ENCODE measurements around the gene CARD11.

The CARD11 gene

DNA sequence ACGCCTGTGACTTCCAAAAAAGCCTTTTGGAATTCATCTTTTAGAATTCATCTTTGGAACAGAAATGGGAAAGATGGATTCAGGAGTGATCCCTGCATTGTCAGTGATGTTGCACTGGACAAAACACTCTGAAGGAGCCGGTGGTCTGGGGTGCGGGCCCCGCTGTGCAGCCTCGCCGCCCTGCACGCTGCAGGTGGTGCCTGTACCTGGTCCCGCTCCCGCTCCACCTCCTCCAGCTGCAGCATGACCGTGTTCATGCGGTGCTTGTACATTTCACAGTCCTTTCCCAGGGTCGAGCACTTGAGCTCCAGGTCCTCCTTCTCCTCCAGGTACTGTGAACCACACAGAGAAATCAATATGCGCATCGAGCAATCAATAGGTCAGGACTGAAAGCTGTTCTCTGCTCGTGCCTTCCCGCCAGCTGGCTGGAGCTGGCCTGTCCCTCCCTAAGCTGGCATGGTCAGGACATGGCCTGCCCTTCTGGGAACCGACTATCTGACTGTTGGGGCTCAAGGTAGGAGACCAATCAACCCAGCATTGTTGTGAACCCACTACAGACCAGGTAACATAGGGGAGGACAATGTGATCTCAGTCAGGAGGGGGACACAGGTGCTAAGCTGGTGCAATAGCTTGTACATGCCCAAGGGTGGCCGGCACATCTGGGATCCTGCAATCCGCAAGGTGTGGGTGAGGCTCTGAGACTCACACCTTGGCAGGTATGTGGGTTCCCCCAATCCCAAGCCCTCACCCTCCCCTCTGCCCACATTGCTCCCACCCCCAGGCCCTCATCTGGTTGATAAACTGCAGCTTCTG is 105.8 kb downstream of the CARD11 start:
- DNase-seq: no peak

DNA sequence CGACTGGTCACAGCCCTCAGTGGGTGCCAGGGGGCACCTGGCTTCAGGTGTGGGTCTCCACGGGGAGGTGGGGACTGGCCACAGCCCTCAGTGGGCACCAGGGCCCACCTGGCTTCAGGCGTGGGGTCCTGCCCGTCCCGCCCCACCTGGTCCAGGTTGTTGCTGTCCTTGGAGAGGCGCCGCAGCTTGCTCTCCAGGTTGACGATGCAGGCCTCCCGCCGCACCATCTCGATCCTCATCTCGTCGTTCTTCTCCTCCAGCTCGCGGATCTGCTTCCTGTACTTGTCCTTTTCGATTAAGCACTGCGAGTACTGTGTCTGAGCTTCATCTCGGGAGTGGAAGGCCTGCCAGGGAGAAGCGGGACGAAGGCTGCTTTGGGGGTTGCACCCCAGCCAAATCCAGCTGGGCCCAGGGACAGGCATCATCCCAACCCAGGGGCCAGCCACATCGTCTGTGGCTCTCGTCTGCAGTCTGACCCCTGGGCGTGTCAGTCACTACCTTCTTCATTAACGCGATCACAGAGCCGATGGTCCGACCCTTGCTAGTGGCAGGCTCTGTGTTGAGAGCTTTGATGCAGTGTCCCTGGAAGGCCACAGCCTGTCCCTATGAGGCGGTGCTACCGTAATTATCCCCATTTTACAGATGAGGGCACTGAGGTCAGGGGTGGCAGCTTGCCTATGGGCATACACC is 106.6 kb downstream of the CARD11 start:
- no peak for DNase-seq

DNA sequence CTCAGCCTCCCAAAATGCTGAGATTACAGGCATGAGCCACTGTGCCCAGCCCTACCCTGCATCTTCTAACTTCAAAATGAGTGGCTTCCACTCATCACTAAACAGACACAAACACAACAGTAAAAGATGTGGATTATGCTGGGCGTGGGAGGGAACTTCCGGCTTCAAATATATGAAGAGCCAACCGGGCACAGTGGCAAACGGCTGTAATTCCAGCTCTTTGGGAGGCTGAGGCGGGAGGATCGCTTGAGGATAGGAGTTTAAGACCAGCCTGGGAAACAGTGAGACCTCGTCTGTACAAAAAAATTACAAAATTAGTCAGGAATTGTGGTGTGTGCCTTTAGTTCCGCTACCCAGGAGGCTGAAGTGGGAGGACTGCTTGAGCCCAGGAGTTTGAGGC is 107.4 kb downstream of the CARD11 start:
- no peak for DNase-seq

DNA sequence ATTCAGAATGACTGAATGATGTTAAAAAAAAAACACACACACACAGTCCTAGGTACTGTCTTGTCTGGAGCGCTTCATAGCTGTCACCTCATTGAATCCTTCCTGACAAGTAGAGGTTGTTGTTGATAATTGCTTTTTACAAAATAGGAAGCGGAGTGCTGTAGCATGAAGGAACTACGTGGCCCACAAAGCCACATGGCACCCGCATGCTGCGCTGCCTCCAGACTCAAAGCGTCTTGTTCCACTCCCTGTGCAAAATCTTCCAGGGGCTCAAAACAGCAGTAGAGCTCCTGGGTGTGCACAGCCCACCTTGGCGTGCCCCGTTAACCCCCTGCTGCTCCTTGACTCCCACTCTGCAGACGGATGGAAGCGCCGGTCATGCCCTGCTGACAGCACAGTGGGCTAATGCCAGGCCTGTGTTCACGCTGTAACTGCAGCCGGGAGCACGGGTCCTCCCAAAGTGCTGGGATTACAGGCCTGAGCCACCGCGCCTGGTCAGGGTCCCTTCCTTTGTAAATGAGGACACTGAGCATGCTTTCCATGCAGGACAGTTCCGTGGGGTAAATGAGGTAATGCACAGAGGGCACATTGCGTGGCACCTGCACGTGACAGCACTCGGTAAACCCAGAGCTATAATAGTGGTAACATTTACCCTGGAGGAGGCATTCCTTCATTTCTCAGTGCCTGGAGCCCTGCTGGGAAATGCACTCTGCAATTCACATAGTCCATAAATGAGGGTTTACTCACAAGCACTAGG is 108.5 kb downstream of the CARD11 start:
- DNase-seq: no peak

DNA sequence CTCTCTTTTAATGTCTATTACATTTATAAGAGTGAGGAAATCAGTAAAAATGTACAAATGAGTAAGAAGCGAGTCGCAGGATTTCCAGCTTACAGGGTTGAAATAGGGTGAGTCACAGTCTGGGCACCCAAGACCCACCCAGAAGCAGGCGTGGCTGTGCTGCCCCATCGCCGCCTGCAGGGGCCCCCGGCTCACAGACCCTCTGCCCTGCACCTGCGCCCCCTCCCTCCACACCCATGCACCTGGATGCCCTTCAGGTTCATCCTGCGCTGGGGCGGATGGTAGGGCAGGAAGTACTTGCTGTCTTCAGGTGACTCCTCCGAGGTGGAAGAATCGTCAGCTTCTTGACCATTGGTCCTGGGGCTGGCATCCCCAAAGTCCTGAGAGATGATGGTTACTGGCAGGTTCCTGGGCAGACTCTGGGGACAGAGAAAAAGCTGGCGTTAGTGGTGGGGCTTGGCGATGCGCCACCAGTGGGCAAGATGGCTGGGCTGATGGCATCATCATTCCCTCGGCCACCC is 109.4 kb downstream of the CARD11 start:
- no peak for DNase-seq

DNA sequence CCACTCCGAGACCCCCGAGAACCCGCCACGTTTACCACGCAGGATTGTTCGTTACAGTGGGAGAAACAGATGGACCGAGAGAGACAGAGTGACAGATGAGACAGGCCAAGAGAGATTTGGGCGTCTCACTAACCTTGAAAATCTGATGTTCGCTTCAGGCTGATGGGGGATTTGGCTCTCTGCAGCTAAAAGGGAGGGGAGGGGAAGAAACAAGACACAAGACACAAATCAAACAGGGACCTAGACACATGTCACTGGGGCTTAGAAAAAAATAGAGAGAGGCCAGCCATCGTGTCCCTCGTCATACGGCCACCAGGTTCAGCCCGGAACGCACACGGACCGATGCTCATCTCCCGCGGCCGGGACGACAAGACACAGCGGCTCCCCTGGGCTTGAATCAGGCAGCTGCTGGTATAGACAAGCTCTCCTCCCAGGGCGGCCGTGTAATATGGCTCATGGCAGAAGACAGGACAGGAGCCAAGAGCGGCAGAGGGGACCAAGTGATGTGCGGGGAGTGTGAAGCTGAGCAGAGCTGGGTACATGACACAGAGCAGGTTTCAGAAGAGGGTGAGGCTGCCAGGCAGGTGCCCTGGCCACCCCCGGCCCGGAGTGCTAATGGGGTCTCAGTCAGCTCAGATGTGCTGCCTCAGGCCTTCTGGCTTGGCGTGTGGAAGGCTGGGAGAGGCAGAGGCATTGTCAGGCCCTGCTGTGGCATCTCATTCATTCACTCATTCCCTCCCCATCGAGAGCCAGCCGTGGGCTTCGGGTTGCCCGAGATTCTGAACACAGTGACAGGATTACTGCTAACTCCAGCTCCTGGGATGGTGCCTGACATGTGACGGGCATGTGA is 111.0 kb downstream of the CARD11 start:
- no peak for DNase-seq

DNA sequence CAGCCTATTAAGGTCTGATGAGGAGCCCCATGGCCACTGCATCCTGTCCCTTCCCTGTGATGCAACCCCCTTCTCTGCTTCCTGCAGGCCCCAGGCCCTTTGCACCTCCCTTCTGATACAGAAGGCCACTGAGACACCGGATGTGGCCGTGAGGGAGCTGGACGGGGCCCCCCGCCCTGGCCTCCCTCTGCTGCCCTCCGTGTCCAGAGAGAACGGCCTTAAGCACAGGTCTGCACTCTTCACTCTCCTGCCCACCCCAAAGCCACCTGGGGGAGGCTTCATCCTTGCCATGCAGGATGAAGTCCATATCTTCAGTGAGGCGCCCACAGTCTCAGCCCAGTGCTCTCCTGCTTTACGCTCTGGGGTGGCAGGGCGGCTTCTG is 112.6 kb downstream of the CARD11 start:
- DNase-seq: no peak

DNA sequence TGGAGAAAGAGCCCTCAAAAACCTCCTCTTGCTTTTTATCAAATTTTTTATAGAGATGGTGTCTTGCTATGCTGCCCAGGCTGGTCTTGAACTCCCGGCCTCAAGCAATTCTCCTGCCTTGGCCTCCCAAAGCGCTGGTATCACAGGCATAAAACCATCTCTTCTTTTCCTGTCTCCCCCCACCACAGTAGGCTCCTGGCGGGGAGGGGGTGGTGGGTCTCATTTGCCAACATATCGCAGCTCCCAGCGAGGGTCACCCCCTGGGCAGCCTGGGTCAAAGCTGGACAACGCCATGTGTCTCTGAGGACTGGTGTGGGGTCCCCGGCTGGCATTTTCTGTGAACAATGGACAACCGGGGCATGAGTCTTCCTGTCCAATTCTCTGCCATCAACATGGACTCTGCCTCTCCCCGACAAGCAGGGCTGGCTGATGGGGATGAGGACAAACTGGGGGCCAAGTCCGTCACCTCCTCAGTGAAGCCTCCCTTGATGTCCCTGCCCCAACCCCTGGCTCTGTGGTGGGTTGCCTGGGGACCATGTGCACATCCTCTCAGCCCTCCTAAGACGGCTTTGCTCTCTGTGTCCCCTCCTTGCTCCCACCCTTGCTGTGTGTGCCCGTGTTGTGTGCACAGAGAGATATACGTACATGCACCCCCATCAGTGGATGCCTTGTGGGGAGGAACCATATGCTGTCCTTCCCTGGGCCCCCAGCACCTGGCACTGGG is 113.2 kb downstream of the CARD11 start:
- DNase-seq: no peak

DNA sequence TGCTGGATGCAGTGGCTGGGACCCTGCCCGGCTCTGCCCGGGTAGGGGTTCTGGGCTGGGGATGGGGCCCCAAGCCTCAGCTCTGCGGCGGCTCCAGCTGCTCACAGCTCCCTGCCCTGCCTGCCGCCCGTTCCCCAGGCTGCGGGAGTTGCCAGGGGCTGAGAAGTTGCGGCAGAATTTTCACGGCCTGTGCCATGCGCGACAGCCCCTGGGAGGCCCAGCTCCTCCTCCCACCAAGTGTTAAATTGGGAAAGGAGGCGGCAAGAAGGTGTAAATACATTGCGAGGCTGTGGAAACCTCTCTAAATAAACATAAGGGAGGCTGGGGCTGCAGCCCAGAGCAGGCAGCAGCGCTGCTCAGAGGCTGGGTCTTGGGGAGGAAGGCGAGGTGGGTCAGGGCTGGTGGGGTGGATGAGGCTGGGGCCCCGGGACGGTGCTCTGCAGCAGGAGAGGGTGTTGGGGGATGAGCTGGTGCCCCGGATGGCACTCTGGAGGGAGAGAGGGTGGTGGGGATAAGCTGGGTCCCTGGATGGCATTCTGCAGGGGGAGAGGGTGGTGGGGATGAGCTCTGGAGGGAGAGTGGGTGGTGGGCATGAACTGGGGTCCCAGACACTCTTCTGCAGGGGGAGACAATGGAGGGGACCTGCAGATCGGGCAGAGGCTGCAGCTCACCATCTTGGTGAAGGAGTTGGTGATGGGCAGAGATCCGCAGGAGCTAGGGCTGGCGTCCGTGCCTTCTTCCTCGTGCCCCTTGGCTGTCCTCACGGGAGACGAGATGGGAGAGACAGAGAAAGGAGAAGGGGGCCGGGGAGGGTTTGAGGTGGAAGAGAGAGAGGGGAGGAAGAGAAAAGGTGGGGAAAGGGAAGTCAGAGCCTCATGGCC is 114.1 kb downstream of the CARD11 start:
- DNase-seq: no peak

DNA sequence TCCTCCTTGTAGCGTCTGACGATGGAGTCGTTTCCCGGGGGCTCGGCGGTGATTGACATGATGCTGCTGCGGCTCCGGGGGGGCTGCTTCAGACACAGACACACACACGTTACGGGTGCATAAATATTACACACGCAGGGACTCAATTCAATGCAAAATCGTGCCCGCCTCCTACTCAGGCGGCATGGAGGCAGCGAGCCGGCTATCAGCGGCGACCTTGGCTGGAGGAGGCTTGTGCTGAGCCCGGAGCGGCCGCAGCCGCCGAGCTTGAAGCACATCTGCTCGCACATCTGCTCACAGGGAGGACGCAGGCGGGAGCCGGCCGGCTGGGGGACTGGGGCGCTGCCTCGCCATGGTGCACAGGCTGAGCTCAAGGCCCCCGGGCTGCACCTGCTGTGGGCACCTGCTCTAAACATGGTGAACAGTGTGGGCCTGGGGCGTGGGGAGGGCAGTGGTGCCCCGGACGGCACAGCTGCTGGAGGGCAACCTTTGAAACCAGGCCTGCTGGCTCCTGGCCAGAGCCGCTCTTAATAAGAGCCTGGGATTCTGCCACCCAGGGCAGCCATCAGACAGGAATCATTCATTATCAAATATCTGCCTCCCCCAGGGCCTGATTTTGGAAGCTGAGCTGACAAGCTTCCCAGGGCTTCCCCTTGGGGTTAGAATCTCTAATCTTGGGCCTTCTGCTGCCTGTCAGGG is 114.9 kb downstream of the CARD11 start:
- no peak for DNase-seq

DNA sequence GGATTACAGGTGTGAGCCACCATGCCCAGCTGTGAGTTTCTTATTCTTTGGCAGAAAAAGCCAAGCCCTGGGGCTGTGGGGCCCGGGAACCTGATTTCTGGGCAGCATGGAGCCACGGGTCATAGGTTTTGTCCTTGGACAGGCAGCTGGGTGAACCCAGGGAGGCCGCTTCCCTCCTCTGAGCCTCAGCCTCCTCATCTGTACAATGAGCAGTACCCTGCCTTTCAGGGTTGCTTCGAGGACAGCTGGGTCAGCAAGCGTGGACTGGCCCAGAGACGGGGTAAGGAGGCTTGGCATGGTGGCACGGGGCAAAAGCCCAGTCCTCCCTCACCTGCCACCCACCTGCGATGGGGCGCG is 115.4 kb downstream of the CARD11 start:
- DNase-seq: no peak

DNA sequence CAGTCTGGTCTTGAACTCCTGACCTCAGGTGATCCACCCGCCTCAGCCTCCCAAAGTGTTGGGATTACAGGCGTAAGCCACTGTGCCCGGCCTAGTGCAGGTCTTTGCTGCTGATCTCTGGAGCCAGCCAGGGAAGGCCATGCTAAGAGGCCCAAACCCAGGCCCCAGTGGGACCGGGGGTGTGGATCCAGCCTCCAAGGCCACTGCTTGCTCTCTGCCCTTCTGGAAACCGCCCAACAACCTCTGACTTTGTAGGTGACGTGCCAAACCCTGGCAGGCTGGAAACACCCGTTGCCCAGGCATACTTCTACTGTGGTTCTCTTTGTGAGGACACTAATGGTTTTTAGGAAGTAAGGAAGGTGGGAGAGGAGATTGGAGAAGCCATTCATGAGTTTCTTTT is 116.1 kb downstream of the CARD11 start:
- DNase-seq: no peak

DNA sequence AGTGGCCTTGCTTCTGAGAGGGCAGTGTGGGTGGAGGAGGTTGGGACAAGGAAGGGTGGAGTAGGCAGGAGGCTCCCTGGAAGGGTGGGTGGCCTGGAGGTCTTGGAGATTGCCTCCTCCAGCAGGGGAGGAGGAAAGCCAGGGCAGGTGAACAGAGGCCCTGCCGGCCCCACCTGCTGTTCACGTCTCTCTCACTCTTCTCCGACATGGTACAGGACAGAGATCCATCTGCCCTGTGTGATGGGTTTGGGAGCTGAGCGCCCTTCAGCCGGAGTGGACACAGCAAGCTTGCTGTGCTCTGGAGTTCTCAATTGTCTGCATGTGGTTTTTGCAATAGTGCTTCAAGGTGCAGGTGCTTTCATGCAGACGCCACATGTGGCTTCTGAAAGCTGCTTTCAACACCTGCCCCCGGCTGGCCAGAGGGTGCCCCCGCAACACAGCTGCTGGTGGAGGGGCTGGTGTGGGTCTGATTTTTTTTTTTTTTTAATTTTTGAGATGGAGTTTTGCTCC is 116.7 kb downstream of the CARD11 start:
- peak; percentile 11 for DNase-seq

DNA sequence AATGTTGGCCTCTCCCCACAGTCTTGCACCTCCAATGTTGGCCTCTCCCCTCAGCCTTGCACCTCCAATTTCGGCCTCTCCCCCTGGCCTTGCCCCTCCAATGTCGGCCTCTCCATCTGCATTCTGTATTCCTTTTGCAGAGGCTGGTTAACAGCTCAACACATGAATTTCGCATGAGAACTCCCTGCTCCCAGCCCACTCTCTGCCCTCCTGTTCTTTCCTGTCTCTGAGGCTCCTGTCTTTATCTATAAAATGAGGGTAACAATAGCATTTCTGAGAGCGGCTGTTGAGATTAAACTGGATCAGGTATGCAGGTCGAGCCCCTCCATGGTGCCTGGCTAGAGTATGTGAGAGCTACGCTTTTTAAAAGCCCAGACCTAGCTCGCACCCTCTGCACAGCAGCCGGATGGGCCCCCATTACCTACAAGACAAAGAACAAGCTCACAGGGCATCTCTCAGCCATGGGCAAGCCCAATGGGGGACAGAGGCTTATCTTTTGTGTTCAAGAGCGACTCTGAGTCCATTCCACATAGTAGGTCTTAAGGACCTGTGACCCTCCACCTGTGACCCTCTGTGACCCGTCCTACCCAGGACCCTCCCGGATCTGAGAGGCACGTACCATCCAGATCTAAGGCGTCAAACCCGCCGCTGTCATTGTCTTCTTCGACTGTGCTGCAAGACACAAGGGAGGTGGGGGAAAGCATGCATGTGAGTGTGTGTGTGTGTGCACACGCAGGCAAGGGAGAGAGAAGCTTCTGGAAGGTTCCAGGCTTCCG is 117.4 kb downstream of the CARD11 start:
- DNase-seq: no peak

DNA sequence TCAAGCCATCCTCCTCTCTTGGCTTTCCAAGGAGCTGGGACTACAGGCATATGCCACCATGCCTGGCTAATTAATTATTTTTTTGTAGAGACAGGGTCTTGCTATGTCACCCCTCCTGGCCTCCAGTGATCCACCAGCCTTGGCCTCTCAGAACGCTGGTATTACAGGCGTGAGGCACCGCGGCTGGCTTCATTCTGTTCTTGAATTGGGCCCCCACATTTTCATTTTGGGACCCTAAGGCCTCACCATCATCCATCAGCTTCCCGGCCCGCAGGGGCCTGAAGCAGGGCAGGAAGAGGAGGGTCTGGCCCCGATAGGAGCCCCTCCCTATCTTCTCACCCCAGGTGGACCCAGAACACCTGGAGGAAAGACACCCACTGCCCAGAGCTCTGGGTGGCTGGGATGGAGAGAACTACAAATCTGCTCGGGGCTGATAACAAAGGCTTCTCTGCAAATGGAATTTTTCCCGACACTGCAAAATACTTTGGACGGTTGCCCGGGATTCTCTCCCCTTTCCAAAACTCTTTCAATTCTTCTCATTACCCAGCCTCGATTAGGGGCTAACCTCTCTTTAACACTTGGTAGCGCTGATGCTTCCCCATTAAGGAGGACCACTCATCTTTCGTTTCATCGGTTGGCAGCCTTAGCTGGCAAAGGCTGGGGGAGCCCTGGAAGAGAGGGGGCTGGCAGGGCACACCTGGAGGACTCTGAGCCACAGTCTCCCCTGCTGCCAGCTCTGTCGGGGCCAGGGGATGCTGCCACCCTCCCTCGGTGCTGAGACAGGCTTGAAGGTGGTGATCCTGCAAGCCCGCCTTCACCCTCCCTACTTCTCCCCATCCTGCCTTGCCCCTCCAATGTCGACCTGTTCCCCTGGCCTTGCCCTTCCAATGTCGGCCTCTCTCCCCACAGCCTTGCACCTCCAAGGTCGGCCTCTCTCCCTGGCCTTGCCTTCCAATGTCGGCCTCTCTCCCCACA is 118.5 kb downstream of the CARD11 start:
- no peak for DNase-seq

DNA sequence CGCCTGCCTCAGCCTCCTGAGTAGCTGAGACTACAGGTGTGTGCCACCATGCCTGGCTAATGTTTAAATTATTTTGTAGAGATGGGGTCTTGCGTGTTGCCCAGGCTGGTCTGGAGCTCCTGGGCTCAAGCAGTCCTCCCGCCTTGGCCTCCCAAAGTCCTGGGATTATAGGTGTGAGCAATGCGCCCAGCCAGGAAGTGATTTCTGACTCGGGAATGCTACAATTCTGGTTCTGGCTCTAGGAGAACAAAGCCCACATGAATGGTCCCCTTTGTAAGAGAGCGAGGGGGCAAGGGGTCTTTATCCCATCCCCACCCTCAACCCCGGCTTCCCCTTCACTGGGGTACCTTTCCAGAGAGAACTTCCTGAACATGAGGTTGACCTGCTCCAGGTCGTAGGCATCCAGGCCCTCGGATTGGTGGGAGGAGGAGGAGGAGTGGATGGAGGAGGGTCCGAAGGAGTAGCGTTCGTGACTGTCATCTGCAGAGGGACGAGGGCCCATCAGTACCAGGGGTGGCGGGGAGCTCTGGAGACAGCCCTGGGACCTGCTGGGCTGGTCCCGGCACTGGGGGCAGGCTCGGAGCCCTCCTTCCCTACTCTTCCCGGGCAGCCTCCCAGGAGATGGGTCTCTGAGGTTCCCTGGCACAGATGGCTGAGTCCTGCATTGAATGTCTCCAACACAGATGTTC is 119.6 kb downstream of the CARD11 start:
- no peak for DNase-seq

DNA sequence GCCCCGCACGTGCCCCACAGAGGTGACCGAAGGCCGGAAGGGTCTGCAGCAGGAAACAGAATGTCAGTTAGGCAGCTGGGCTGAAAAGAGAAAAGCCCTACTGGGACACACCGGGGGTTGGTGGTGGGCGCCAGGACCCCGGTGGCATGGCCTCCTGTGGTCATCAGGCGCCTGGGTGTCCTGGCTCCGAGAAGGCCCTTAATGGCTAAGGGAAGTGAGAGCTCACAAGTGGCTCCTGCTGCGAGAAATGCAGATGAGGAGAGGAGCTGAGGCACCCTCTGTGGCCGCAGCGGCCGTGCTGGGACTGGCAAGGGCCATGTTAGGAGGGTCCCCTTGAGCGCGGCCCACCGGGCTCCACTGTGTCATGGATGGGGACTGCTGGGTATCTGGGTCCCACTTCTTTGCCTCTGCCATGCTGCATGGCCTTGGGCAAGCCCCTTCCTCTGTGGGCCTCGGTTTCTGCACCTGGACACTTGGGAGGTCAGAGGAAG is 120.3 kb downstream of the CARD11 start:
- DNase-seq: no peak
